ENCODE results near the gene GCH1.
A peak's percentile ranks its signal among the peaks of the same experiment; 100 is the strongest.

The GCH1 gene

GRCh38 chr14:54867011-54867410 is 35.6 kb downstream of the GCH1 start:
- peak in 1 of 2 experiments; percentile 17 for DNase-seq (ENCODE audit: low read depth in 2 of 2)

- DNase-seq (ENCODE audit: low read depth in 2 of 2), result no peak
Observed at GRCh38 chr14:54866588-54866987, 36.0 kb downstream of the GCH1 start.

DNA sequence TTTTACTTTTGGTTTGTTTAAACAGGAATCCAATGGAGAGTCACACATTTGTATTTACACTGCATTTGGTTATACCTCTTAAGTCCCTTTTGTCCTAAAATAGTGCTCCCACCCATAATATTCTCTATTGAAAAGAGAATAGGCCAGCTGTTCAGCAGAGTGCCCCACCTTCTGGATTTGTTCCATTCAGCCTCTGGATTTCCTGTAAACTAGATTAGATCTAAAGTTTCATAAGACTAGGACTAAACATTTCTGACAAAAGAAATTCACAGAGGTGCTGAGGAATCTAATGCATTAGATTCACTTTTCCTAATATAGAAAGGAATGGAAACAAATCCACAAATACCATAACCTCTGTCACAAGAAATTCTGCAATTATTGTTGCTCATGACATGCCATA is 38.1 kb downstream of the GCH1 start:
- DNase-seq (ENCODE audit: low read depth in 2 of 2), result no peak

DNA sequence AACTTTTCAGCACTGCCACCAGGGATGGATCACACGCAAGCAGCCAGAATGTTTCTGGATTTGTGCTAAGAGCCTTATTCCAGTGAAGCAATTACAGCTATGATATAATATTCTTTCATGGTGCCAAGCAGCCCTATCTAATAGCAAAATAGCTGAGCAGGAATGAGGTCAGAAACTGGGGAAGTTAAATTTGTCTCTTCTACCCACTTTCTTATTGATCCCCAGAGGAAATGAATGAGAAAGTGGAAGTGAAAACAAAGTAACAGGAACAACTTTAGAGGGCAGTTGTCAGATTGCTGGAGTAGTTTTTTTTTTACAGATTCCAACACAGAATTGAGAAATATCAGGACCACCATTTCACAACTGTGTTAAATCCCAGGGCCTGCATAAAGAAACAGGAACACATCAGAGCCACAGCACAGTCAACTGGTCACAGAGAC is 44.8 kb downstream of the GCH1 start:
- DNase-seq (ENCODE audit: low read depth in 2 of 2), result no peak

DNA sequence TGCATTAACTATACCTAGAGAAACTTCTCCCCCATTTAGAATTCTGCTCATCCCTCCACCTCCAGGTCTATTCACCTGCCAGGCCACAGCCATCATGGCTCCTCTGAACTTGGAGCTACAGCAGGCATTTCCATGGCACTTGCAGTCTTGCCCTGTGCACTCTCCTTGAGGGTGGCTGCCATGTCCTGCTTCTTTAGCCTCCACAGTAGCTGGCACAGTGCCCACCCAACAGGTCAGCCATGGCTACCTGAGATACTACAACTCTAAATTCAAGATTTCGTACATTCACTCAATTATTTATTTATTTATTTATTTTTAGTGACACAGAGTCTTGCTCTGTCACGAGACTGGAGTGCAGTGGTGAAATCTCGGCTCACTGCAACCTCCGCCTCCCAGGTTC is 46.5 kb downstream of the GCH1 start:
- DNase-seq (ENCODE audit: low read depth in 2 of 2), result no peak

DNA sequence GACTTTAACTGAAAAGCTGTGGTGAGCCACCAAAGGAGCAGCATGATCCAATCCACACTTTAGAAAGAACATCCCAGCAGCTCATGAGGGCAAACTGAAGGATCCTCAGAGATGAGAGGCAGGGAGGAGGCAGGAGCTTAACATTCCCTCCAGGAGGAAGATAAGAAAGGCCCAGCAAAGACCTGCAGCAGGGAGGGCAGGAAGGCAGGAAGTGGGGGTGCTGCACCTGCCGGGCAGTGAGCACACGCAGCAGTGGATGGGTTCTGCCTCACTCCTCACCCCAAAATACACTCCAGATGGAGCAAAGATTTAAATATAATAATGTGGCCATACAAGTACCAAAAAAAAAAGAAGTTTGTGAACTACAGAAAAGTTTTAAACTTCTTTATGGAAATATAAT is 48.4 kb downstream of the GCH1 start:
- no peak for DNase-seq (ENCODE audit: low read depth in 2 of 2)

GRCh38 chr14:54853339-54853738 is 49.3 kb downstream of the GCH1 start:
- DNase-seq (ENCODE audit: low read depth in 2 of 2), result no peak

DNA sequence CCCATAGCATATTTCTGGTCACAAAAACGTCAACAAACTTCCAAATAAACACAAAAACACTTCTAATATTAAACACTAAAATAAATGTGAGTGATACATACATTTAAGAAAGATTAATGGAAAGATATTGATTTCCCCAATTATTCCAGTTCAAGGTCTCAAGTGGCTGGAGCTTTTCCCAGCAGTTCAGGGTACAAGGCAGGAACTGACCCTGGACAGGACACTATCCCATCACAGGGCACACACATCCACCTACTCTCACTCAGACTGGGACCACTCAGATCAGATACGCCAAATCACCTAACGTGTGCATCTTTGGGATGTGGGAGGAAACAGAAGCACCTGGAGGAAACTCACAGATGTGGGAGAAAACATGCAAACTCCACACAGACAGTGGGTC is 50.4 kb downstream of the GCH1 start:
- DNase-seq (ENCODE audit: low read depth in 2 of 2), result no peak

- DNase-seq (ENCODE audit: low read depth in 2 of 2), result no peak
Observed at GRCh38 chr14:54848910-54849309, 53.7 kb downstream of the GCH1 start.

GRCh38 chr14:54845641-54846040 is 57.0 kb downstream of the GCH1 start:
- DNase-seq (ENCODE audit: low read depth in 2 of 2), result no peak

- no peak for DNase-seq (ENCODE audit: low read depth in 2 of 2)
Observed at GRCh38 chr14:54844479-54844878, 58.1 kb downstream of the GCH1 start.

GRCh38 chr14:54840798-54841197 is 61.8 kb downstream of the GCH1 start:
- DNase-seq (ENCODE audit: low read depth in 2 of 2), result no peak

GRCh38 chr14:54840336-54840735 is 62.3 kb downstream of the GCH1 start:
- DNase-seq (ENCODE audit: low read depth in 2 of 2), result no peak

- DNase-seq (ENCODE audit: low read depth in 2 of 2), result no peak
Observed at GRCh38 chr14:54839701-54840119, 62.9 kb downstream of the GCH1 start.

GRCh38 chr14:54838931-54839512 is 63.6 kb downstream of the GCH1 start:
- no peak for DNase-seq (ENCODE audit: low read depth in 2 of 2)

DNA sequence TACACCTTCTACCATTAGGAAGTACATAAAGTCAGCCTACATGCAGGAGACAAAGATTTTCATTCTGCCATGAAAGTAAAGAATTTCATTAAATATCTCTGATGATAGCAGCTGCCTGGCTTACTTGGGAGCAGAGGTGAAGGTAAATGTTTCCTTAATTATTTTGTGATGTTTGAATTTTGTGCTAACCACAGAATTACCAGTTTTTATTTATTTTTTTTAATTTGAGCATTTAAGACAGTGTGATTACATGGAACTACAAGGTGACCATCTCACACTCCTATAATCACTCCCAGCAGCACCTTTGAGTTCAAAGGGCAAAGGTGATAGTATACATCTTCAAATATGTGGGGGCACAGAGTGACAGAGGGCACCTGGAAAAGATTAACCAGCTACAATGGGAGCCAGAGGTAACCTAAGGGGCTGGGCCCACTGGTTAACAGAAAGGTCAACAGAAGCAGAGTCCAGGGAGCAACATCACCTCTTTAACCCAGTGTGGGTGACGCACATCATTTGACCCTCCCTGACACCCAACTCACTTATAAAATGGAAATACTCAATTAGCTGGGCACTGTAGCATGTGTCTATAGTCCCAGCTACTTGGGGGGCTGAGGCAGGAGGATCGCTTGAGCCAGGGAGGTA is 65.0 kb downstream of the GCH1 start:
- DNase-seq (ENCODE audit: low read depth in 2 of 2), result no peak

- DNase-seq (ENCODE audit: low read depth in 2 of 2), result no peak
Observed at GRCh38 chr14:54836231-54836630, 66.4 kb downstream of the GCH1 start.

DNA sequence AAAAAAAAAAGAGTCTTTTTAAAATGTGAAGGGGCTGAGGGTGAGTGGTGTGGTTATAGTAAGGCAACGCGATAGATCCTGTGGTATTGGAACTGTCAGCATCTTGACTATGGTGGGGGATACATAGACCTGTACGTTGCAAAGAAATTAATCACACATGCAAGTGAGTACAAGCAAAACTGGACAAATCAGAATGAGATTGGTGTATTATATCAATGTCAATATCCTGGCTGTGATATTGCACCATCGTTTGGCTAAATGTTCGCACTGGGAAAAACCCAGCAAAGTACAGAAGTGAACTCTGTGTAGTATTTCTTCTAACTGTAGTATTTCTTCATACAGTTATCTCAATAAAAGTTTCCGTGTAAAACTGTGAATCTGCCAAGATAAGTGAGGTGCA is 67.9 kb downstream of the GCH1 start:
- no peak for DNase-seq (ENCODE audit: low read depth in 2 of 2)

GRCh38 chr14:54834081-54834480 is 68.5 kb downstream of the GCH1 start:
- no peak for DNase-seq (ENCODE audit: low read depth in 2 of 2)

DNA sequence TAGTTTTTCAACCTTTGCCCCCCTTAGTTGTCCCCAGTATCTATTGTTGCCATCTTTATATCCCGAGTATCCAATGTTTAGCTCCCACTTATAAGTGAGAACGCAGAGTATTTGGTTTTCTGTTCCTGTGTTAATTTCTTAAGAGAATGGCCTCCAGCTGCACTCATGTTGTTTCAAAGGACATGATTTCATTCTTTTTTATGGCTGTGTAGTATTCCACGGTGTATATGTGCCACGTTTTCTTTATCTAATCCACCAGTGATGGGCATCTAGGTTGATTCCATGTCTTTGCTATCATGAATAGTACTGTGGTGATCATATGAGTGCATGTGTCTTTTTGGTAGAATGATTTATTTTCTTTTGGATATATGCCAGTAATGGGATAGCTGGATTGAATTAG is 72.0 kb downstream of the GCH1 start:
- no peak for DNase-seq (ENCODE audit: low read depth in 2 of 2)

DNA sequence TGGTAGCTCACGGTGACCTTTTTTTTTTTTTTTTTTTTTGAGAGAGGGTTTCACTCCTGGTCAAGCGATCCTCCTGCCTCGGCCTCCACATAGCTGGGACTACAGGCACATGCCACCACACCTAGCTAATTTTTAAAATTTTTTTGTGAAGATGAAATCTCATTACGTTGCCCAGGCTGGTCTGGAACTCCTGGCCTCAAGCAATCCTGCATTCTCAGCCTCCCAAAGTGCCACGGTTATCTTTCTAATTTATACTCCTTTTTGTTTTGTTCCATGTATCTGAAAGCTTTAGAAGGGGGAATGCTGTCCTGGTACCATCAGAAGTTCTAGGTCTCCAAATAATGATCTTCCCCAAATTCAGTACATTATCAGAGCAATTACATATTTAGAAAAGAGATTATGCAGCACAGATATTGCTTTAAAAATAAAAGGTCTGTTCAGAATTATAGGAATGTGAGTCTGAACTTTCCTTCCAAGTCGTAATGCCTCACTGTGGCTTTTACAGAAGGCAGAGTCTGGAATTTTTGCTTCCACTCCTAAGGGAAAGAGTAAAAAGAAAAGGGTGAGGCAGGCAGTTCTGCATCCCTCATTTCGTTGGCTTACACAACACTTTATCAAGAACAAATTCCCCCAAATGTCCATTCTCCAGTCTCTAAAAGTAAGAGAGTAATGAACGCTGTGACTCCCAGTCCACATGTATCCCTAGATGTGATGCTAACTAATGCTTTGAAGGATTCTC is 73.0 kb downstream of the GCH1 start:
- no peak for DNase-seq (ENCODE audit: low read depth in 2 of 2)

GRCh38 chr14:54828037-54828436 is 74.6 kb downstream of the GCH1 start:
- DNase-seq (ENCODE audit: low read depth in 2 of 2), result no peak
